Glutamatergic neuron (in vitro differentiated cells): ENCODE data around the gene DOCK1. TPM values are rescaled to one million over a fixed set of nuclear protein-coding genes. Genes with fewer than 3 reads are reported as not detected.

Source experiments
- DNase-seq: peaks from one replicate; pipeline ENCODE4 v3.0.0; 2022
- H3K27ac Mint-ChIP-seq: one replicate; pipeline ENCODE4 v1.8.0; 2020; ENCODE audit warnings: mild to moderate bottlenecking, mixed read lengths, inconsistent platforms; ENCODE audit not compliant: unreplicated experiment
- H3K27me3 Mint-ChIP-seq: one replicate; pipeline ENCODE4 v1.8.0; 2020; ENCODE audit warnings: mild to moderate bottlenecking, moderate library complexity, mixed read lengths, inconsistent platforms; ENCODE audit not compliant: unreplicated experiment
- H3K36me3 Mint-ChIP-seq: one replicate; pipeline ENCODE4 v1.8.0; 2020; ENCODE audit warnings: mild to moderate bottlenecking, mixed read lengths, inconsistent platforms; ENCODE audit not compliant: unreplicated experiment
- H3K4me1 Mint-ChIP-seq: one replicate; pipeline ENCODE4 v1.8.0; 2020; ENCODE audit warnings: mild to moderate bottlenecking, low read depth, mixed read lengths, inconsistent platforms; ENCODE audit not compliant: unreplicated experiment
- H3K4me3 Mint-ChIP-seq: one replicate; pipeline ENCODE4 v1.8.0; 2020; ENCODE audit warnings: mild to moderate bottlenecking, mixed read lengths, inconsistent platforms; ENCODE audit not compliant: unreplicated experiment
- H3K9me3 Mint-ChIP-seq: one replicate; pipeline ENCODE4 v1.8.0; 2020; ENCODE audit warnings: mild to moderate bottlenecking, moderate library complexity, mixed read lengths, inconsistent platforms; ENCODE audit not compliant: unreplicated experiment
- CTCF ChIP-seq: fragments of 200-600 bp; sonication (generic); IDR thresholded peaks from one replicate; pipeline ENCODE4 v1.5.0; 2021; ENCODE audit not compliant: partially characterized antibody, unreplicated experiment
- total RNA-seq: library from RNA; stranded (reverse); fragmentation: NEBNext Ultra II Directional; extraction: Animal tissue kit (Norgen Biotek cat#: 25700); gene quantifications from one replicate; pipeline ENCODE4 v1.2.1, GENCODE V29; 2021; ENCODE audit not compliant: unreplicated experiment

DOCK1 gene
- total RNA-seq, 1 donor from 2014 or later: 19.7 TPM

GRCh38 chr10:126948355-126949160 lies 43.3 kb downstream of the DOCK1 start:
- DNase-seq: no peak
- Mint-ChIP-seq H3K36me3 (peaks cover 3% of the 10 kb centered on the region), H3K4me3 (no peak overlapping the region), H3K27ac (no peak overlapping the region), H3K27me3 (no peaks in the 10 kb centered on the region), H3K4me1 (no peaks in the 10 kb centered on the region), H3K9me3 (peaks cover 5% of the 10 kb centered on the region)
- no peak for TF ChIP-seq CTCF

GRCh38 chr10:126949161-126949503 lies 43.9 kb downstream of the DOCK1 start:
- no peak overlapping the region for H3K4me3 Mint-ChIP-seq
- H3K9me3 Mint-ChIP-seq: no peaks in the 10 kb centered on the region
- H3K27ac Mint-ChIP-seq: no peak overlapping the region
- no peaks in the 10 kb centered on the region for H3K27me3 Mint-ChIP-seq
- DNase-seq: no peak
- no peaks in the 10 kb centered on the region for H3K4me1 Mint-ChIP-seq
- no peaks in the 10 kb centered on the region for H3K36me3 Mint-ChIP-seq
- TF ChIP-seq CTCF: no peak

GRCh38 chr10:126950401-126951105 lies 45.3 kb downstream of the DOCK1 start:
- no peak overlapping the region for H3K27ac Mint-ChIP-seq
- no peak for DNase-seq
- H3K27me3 Mint-ChIP-seq: no peaks in the 10 kb centered on the region
- H3K9me3 Mint-ChIP-seq: no peaks in the 10 kb centered on the region
- H3K4me1 Mint-ChIP-seq: no peaks in the 10 kb centered on the region
- H3K36me3 Mint-ChIP-seq: no peaks in the 10 kb centered on the region
- TF ChIP-seq CTCF: no peak
- H3K4me3 Mint-ChIP-seq: no peak overlapping the region

GRCh38 chr10:126953886-126954285 lies 48.7 kb downstream of the DOCK1 start:
- DNase-seq: no peak
- Mint-ChIP-seq H3K27me3 (no peaks in the 10 kb centered on the region), H3K27ac (no peak overlapping the region), H3K9me3 (no peaks in the 10 kb centered on the region), H3K4me1 (peaks cover 5% of the 10 kb centered on the region), H3K36me3 (no peaks in the 10 kb centered on the region), H3K4me3 (no peak overlapping the region)
- no peak for TF ChIP-seq CTCF

GRCh38 chr10:126955396-126955795 lies 50.2 kb downstream of the DOCK1 start:
- Mint-ChIP-seq H3K9me3 (no peaks in the 10 kb centered on the region), H3K36me3 (no peaks in the 10 kb centered on the region), H3K27ac (no peak overlapping the region), H3K4me1 (peaks cover 5% of the 10 kb centered on the region), H3K27me3 (no peaks in the 10 kb centered on the region), H3K4me3 (no peak overlapping the region)
- DNase-seq: no peak
- no peak for TF ChIP-seq CTCF
